ENCODE data around the gene CTCFL. TPM values are rescaled to one million over a fixed set of nuclear protein-coding genes. Genes with fewer than 3 reads are reported as not detected.

Gene CTCFL
- total RNA-seq, 2 donors from 2014 or later = 10.8 TPM; not detected in 1

DNA sequence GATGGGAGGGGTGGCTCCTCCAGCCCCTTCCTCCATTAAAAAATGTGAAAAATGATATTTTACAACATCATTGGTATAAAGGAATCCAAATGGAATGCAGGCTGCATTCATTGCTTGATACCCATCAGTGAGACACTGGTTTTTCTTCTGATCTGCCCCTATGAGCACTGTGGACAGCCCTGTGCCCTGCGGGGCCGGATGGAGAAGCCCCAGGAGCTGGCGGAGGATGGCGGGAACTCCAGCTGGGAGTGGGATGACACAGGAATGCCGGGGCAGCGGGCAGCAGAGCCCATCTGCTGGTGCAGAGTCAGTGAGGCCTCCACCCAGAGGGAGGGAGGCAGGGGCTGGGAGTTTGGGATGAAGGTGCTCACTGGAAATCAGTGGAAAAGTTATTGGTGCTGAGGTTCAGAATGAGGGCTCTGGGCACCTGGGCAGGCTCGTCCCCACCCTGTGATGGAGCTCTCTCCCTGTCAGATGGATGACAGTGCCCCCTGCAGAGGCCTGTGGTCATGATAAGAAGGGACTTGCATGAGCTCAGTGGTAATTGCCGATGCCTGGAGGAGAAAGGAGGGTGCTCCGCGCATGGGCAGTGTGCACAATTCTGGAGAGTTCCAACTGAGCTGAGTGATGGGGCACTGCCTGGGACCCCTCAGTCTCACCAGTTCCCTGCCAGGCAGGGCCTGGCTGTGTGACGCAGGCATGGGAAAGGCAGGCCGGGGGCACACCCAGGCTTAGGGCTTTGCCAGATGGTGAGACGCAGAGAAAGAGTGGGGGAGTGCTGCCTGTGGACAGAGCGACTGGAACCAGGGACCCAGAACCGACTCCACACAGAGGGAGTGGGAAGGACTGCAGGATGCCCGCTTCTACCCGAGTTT lies 23.2 kb downstream of the CTCFL start:
- no peak overlapping the region for H3K4me3 ChIP-seq
- H3K27me3 ChIP-seq (replicated peaks; ENCODE audit: insufficient read depth) = no peaks in the 10 kb centered on the region
- H3K9me3 ChIP-seq = no peaks in the 10 kb centered on the region
- H3K27ac ChIP-seq = no peak overlapping the region
- H3K36me3 ChIP-seq = no peaks in the 10 kb centered on the region
- H3K4me1 ChIP-seq (replicated peaks) = no peaks in the 10 kb centered on the region
- TF ChIP-seq POLR2A (IDR thresholded peaks at IDR 0.05) (no peak), POLR2AphosphoS5 (IDR thresholded peaks at IDR 0.05) (no peak)
- TF ChIP-seq, protein P1, sequence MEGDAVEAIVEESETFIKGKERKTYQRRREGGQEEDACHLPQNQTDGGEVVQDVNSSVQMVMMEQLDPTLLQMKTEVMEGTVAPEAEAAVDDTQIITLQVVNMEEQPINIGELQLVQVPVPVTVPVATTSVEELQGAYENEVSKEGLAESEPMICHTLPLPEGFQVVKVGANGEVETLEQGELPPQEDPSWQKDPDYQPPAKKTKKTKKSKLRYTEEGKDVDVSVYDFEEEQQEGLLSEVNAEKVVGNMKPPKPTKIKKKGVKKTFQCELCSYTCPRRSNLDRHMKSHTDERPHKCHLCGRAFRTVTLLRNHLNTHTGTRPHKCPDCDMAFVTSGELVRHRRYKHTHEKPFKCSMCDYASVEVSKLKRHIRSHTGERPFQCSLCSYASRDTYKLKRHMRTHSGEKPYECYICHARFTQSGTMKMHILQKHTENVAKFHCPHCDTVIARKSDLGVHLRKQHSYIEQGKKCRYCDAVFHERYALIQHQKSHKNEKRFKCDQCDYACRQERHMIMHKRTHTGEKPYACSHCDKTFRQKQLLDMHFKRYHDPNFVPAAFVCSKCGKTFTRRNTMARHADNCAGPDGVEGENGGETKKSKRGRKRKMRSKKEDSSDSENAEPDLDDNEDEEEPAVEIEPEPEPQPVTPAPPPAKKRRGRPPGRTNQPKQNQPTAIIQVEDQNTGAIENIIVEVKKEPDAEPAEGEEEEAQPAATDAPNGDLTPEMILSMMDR (IDR thresholded peaks at IDR 0.05) = no peak
- 82% methylated on average over 17 of the region's 17 CpGs for WGBS
- intact Hi-C loops (cut with DNase I) = no loop called here
- DNase-seq (ENCODE audit: low spot score) = no peak

DNA sequence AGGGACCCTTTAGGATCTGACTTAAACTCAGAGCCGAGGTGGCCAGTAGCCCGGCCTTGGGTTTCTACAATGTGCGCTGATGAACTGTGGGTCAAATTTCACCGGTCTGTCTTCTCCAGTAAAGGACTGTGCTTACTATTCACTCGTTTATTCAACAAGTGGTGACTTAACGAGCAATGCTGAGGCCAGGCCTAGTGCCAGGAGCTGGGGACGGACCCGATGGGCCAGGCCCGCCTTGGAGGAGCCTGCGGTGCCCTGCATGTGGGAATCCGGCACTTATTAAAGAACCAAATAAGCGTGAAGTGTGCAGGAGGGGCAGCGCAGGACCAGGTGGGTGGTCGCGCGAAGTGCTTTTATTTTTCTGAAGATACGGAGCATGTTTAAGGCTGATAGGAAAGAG lies 24.0 kb downstream of the CTCFL start:
- Histone ChIP-seq H3K27me3 (replicated peaks; ENCODE audit: insufficient read depth) (no peaks in the 10 kb centered on the region), H3K27ac (no peak overlapping the region), H3K4me3 (no peak overlapping the region), H3K4me1 (replicated peaks) (no peaks in the 10 kb centered on the region), H3K36me3 (no peaks in the 10 kb centered on the region), H3K9me3 (no peaks in the 10 kb centered on the region)
- intact Hi-C loops (cut with DNase I) = no loop called here
- TF ChIP-seq POLR2A (IDR thresholded peaks at IDR 0.05) = no peak
- TF ChIP-seq, protein P1 (IDR thresholded peaks at IDR 0.05) = no peak
- TF ChIP-seq POLR2AphosphoS5 (IDR thresholded peaks at IDR 0.05) = no peak
- DNase-seq (ENCODE audit: low spot score) = no peak
- WGBS = 74% methylated on average over 17 of the region's 17 CpGs

DNA sequence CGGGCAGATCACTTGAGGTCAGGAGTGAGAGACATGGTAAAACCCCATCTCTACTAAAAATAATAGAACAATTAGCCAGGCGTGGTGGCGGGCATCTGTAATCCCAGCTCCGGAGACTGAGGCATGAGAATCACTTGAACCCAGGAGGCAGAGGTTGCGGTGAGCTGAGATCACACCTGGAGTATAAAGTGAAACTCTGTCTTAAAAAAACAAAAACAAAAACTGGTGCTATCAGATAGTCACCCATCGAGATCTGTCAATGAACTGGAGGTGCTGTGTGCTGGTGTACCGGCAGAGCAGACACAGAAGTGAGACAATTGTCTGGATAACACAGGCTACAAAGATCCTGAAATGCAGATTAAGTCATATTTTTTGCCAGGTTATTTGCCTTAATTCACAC lies 24.7 kb downstream of the CTCFL start:
- no peak for DNase-seq (ENCODE audit: low spot score)
- Histone ChIP-seq H3K36me3 (no peaks in the 10 kb centered on the region), H3K27ac (no peak overlapping the region), H3K4me1 (replicated peaks) (no peaks in the 10 kb centered on the region), H3K4me3 (no peak overlapping the region), H3K9me3 (no peaks in the 10 kb centered on the region), H3K27me3 (replicated peaks; ENCODE audit: insufficient read depth) (no peaks in the 10 kb centered on the region)
- TF ChIP-seq, protein P1 (IDR thresholded peaks at IDR 0.05) = no peak
- no peak for TF ChIP-seq POLR2AphosphoS5 (IDR thresholded peaks at IDR 0.05)
- no peak for TF ChIP-seq POLR2A (IDR thresholded peaks at IDR 0.05)
- intact Hi-C loops (cut with DNase I) = no loop called here
- WGBS = 86% methylated on average over 7 of the region's 7 CpGs

DNA sequence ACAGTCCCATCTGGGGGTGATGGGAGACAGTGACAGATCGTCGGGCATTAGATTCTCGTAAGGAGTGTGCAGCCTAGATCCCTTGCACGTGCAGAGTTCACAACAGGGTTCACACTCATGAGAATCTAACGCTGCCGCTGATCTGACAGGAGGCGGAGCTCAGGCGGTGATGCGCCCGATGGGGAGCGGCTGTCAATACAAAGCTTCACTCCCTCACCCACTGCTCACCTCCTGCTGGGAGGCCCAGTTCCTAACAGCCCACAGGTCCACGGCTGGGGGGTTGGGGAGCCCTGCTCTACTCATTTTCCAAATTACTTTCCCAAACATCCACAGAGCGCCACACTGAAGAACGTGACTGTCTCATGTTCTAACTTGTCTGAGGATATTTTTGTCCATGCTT lies 25.3 kb downstream of the CTCFL start:
- Histone ChIP-seq H3K36me3 (no peaks in the 10 kb centered on the region), H3K9me3 (no peaks in the 10 kb centered on the region), H3K27me3 (replicated peaks; ENCODE audit: insufficient read depth) (no peaks in the 10 kb centered on the region), H3K4me3 (no peak overlapping the region), H3K27ac (no peak overlapping the region), H3K4me1 (replicated peaks) (no peaks in the 10 kb centered on the region)
- TF ChIP-seq, protein P1 (IDR thresholded peaks at IDR 0.05) = no peak
- TF ChIP-seq POLR2A (IDR thresholded peaks at IDR 0.05) = no peak
- TF ChIP-seq POLR2AphosphoS5 (IDR thresholded peaks at IDR 0.05) = no peak
- WGBS = 54% methylated on average over 14 of the region's 14 CpGs
- intact Hi-C loops (cut with DNase I) = no loop called here
- DNase-seq (ENCODE audit: low spot score) = no peak
